GM18907 (cell line): ENCODE data around the gene CROCC.
"Not testable (repeated sequence)": the region's sequence is repeated elsewhere in the genome, so short reads cannot be mapped to it uniquely, and the experiment has no call there.

Experiments used
- ATAC-seq: cut with Tn5 transposase; IDR thresholded peaks from one replicate; pipeline ENCODE4 v1.9.1; 2021; ENCODE audit warnings: mild to moderate bottlenecking, moderate library complexity; ENCODE audit not compliant: unreplicated experiment

The CROCC gene

DNA sequence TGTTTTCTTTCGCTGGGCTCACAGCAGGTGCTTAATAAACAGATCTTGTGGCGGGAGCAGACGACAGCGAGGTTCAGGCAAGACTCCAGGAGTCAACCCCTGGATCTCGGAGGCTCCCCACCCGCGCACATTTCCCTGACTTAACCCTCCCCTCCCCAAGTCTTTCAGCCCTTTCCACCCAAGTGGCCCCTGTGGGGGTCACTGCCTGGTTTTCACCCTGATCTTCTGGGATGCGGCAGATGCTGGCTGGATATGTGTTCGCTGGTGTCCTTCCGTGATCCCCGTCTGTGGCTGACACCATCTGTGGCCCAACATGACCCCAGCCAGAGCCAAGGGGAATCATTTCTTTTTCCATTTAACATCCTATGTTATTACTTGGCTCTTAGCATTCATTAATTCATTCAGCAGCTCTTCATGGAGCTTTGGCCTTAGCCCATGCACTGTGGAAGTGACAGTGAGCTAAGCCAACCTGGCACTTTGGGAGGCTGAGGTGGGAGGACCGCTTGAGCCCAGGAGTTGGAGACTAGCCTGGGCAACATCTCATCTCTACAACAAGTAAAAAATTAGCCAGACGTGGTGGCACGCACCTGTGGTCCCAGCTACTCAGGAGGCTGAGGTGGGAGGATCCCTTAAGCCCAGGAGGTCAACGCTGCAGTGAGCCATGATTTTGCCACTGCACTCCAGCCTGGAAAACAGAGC lies 6.7 kb upstream of the CROCC start:
- not testable (repeated sequence) for ATAC-seq

GRCh38 chr1:16915627-16915973 lies 6.1 kb upstream of the CROCC start:
- no peak for ATAC-seq

DNA sequence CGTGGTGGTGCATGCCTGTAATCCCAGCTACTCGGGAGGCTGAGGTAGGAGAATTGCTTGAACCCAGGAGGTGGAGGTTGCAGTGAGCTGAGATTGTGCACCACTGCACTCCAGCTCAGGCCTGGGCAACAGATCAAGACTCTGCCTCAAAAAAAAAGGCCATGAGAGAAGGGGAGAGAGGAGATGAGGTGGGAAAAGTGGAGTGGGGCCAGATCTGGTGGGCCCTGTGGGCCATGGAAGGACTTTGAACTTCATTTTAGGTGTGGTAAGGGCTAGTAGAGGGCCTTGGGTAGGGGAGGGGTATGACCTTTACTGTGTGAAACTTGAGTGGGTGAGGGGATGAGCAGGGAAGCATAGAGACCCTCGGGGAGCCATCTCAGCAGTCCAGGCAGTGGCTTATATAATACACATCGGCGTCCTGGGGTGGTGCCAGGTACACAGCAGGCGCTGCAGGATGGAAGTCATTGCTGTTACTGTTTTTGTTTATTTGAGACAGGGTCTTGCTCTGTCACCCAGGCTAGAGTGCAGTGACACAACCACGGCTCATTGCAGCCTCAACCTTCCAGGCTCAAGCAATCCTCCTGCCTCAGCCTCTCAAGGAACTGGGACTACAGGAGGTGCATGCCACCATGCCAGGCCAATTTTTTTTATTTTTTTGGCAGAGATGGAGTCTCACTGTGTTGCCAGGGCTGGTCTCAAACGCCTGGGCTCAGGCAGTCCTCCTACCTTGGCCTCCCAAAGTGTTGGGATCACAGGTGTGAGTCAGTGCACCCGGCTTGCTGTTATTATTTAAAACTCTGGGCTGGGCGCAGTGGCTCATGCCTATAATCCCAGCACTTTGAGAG lies 5.5 kb upstream of the CROCC start:
- ATAC-seq = not testable (repeated sequence)

- no peak for ATAC-seq
Observed at GRCh38 chr1:16918371-16918770, 3.4 kb upstream of the CROCC start.

DNA sequence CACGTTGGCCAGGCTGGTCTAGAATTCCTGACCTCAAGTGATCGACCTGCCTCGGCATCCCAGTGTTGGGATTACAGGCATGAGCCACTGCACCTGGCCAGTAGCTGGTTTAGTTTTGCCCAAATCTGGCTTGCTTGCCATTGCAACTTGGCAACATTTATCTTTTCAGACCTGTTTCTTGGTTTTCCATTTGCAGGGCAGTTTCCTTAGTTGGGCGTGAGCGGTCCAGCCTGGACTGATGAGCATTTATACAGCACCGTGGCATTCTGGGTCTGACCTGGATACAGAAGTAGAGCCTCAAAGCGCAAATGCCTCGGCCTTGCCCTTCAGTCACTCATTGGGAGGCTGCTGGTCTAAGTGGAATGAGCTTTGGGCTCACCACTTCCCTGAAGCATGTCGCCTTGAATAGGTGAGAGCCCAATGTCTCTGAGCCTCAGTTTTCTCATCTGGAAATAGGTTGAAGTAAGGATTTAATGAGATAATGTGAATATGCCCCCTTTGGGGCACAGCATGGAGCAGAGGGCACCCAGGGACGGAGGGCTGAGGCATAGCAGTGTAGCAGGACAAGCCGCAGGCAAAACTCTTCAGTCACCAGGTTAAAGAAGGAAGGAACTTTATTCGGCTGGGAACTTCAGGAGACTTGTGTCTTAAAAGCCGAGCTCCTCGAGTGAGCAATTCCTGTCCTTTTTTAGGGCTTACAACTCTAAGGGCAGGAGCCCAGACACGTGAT lies 2.6 kb upstream of the CROCC start:
- not testable (repeated sequence) for ATAC-seq

GRCh38 chr1:16920951-16921350 lies 780 bp upstream of the CROCC start:
- ATAC-seq = no peak

DNA sequence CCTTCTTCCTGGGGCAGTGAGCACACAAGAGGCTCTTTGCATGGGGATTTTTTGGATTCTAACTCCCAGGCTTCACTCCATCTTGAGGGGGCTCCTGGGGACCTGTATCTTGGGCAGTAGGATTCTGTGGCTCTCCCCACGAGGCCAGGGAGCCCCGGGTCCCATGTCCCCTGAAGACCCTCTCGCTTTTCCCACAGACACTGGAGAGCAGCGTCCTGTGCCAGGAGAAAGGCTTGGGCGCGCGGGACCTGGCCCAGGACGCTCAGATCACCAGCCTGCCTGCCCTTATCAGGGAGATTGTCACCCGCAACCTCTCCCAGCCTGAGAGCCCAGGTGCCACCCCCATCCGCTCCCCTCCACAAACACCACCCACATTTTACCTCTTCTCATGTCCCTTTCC lies 735 bp downstream of the CROCC start:
- ATAC-seq = no peak

DNA sequence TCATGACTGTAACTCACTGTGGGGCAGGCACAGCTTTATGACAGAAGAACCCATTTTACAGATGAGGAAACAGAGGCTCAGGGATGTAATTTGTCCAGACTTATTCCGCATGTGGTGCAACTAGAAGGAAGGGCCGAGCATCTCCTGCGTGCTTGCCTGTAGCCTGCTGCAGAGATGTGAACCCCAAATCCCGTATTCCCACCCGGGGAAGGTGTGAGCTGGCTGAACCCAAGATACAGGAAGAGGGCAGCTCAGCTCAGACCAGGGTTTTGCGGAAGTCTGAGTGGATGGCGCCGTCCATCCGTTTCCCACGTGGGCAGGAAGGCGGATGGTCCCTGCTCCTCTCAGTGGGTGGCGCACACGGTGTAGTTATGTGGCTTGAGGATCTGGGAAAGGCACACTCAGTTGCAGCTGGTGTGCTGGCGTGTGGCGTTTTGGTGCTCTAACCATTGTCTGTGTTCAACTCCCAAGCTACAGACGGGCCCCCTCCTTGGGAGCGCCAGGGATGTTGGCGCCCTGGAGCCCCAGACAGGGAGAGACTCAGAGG lies 1.2 kb downstream of the CROCC start:
- ATAC-seq = no peak

DNA sequence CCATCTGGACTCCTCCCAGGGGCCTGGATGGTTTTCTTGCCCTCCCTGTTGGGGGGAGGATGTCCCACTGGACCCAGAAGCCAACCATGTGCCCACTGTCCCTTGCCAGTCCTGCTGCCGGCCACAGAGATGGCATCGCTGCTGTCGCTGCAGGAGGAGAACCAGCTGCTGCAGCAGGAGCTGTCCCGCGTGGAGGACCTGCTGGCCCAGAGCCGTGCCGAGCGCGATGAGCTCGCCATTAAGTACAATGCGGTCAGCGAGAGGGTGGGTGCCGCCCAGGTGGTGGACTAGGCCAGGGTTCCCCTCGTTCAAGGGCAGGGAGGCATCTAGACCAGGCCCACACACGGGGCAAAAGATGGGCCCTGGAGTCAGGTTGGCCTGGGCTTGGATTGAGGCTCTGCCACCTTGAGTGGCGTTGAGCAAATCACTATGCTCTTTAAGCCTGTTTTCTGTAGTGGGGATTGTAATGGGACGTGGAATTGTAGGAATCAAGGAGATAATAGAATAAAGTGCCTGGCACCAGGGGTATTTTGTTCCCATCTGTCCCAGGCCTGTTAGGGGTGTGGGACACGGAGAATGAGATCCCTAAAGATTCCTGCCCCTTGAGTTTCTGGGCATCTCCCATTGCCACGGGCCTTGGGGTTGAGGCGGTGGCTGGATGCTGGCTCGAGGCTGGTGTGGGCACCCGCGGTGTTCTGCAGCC lies 2.6 kb downstream of the CROCC start:
- ATAC-seq = no peak

- no peak for ATAC-seq
Observed at GRCh38 chr1:16924919-16925477, 3.3 kb downstream of the CROCC start.

DNA sequence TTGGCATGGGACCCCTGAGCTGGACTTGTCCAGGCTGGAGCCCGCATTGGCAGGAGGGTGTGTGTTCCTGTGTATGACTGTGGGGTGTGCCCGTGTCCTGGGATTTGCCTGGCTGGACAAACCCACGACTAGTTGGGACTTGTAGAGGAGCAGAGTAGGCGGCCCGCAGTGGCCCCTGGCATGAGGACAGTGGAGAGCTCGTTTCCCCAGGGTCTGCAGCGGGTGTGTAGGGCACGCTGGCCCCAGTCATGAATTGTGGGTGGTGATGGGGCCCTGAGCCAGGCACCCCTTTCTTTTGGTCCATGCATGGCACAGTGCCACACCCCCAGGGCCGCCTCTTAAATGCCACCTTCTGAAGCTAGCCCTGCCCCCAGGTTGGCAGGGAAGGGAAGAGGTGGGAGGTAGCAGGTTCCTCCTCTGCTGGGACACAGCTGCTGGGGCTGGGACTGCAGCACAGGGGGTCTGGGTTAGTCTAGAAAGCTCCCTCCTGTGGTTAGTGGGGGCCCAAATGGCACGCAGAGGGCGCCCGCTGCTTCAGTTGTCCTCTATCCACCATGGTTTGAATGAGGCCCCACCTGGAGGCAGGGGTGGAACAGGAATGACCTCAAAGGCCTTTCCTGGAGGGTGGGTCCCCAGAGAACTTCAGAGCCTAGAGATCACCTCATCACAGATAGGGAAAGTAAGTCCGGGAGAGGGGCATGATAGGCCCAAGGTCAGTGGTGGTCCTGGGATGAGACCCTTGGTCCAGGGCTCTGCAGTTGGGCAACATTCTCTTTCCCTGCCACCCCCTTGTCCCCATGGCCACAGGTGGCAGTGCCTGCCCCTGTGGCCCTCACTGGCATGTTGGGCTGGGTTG lies 4.1 kb downstream of the CROCC start:
- ATAC-seq = no peak

DNA sequence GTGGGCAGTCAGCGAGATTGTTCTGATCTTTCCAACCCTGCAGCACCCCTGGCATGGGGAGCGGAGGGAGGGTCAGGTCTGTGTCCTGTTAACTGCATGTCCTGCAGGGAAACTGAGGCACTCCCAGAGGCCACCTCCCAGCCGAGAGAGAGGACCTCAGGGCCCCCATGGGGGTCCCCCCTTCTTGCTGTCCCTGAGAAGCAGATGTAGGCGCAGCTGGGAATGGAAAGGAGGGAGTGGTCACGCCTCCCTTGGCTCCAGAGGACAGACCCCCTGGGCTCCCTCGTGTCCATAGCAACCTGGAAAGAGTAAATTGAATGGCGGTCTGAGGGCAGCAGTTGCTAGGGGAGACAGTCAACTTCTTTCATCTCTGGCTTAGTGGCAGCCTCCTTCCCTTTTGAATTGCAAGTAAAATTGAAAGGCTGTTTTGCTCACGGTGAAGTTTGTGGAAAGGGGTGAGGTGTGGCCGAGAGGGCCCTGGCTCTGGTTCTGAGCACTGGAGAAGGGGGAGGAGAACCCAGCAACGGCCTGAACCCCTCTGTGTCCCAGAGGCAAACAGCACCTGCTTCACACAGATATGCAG lies 4.9 kb downstream of the CROCC start:
- no peak for ATAC-seq

GRCh38 chr1:16927256-16927655 lies 5.5 kb downstream of the CROCC start:
- ATAC-seq = no peak

DNA sequence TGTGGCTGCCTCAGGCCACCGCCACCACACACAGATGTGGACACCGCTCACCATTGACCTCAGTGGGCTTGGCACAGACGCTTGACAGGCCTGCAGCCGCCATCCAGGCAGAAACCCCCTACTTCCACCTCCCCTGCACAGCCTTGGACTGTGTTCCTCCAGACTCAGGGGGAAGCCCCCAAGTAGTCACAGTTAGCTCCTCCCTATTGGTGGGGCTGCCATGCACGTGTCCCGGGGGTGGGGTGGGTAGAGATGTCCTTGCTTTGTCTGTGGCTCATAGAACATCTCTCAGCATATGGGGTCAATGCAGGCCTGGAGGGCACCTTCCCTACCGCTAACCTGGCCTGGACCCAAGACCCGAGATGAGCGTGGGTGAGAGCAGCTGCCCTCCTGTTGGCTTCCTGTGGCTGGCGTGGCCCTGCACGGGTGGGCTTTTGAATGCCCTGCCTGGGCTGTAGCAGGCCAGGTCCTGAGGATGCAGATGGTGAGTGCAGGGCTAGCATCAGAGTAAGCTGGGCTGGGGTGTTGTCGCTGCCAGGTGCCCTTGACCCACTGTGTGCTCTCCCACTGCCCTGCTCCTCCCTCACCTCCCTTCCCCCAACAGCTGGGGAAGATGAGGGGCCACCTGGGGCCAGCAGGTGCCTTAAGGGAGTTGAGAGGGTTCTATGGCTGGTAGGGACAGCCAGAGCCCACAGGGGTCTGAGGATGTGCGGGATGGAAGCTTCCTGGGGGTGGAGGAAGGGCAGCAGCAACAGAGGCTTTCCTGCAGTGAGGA lies 6.2 kb downstream of the CROCC start:
- no peak for ATAC-seq

DNA sequence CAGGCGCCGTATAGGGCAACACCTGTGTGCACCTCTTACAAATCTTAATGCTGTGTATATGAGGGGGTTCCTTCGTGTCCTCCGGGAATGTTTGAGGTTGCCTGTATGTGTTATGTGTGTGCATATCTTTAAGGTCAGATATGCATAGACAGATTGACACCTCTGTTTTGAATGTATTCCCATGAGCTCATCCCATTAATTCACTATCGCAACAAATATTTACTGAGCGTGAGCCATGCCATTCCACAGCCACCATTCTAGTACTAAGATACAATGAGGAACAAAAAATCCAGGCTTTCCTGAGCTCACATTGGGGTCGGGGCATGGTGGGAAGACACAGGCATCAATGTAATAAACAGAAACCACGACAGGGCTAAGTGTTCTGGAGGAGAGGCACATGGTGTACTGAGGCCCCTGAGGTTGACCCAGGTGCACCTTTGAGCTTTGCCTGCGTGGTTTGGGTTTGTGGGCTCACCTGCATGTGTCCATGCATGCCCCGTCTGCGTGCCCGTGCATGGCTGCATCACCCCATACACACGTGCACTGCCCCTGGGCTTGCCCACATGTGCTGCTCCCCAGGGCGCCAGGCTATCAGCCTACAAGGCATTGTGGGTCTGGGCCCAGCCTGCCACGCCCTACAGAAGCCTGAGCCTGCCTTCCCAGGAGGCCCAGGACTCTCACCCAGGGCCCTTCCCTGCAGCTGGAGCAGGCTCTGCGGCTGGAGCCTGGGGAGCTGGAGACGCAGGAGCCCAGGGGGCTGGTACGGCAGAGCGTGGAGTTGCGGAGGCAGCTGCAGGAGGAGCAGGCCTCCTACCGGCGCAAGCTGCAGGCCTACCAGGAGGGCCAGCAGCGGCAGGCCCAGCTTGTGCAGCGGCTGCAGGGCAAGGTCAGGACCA lies 7.7 kb downstream of the CROCC start:
- not testable (repeated sequence) for ATAC-seq

GRCh38 chr1:16931206-16931934 lies 9.6 kb downstream of the CROCC start:
- ATAC-seq = not testable (repeated sequence)

GRCh38 chr1:16933945-16934344 lies 12.2 kb downstream of the CROCC start:
- ATAC-seq = not testable (repeated sequence)
